DOHH2 (cell line): Measurements from ENCODE around the gene MTHFSD.
A peak's percentile ranks its signal among the peaks of the same experiment; 100 is the strongest.

ENCODE experiments used
- CTCF ChIP-seq: fragments of 200-600 bp; sonication (generic); IDR thresholded peaks from one replicate; pipeline ENCODE4 v1.5.1; 2014; ENCODE audit warnings: antibody characterized with exemption, mild to moderate bottlenecking, low read depth, low read length; ENCODE audit not compliant: poor library complexity, severe bottlenecking
- EZH2phosphoT487 ChIP-seq: fragments of 200-600 bp; sonication (generic); IDR thresholded peaks from 2 replicates; pipeline ENCODE4 v1.6.1; 2017; ENCODE audit warnings: borderline replicate concordance, mild to moderate bottlenecking, antibody characterized with exemption, low read length, moderate library complexity, mixed read lengths

- TF ChIP-seq CTCF: no peak
- peak; percentile 44; the same call in 1 of the 2 replicates for TF ChIP-seq EZH2phosphoT487
Observed at GRCh38 chr16:86508947-86509758, 45.9 kb downstream of the MTHFSD start.
